ENCODE results near the gene SASH3. TPM values are rescaled to one million over a fixed set of nuclear protein-coding genes. Genes with fewer than 3 reads are reported as not detected.

Gene SASH3
- total and polyA plus RNA-seq, 2 experiments from 2014 or later, result 0.13 TPM; not detected in 1

GRCh38 chrX:129786210-129786651, 6.5 kb downstream of the SASH3 start:
- Histone ChIP-seq H3K4me3 (no peak overlapping the region), H3K27me3 (no peaks in the 10 kb centered on the region), H3K27ac (no peak overlapping the region), H3K9me3 (ENCODE audit: low read depth) (no peaks in the 10 kb centered on the region), H3K36me3 (no peaks in the 10 kb centered on the region), H3K4me1 (ENCODE audit: low read depth) (no peaks in the 10 kb centered on the region)
- DNase-seq (ENCODE audit: low read depth in 1 of 2, low spot score in 1 of 2), result no peak
- TF ChIP-seq CTCF (IDR thresholded peaks at IDR 0.05; ENCODE audit: low read depth, low read length), result no peak

- no peaks in the 10 kb centered on the region for H3K36me3 ChIP-seq
- TF ChIP-seq CTCF (IDR thresholded peaks at IDR 0.05; ENCODE audit: low read depth, low read length), result no peak
- DNase-seq (ENCODE audit: low read depth in 1 of 2, low spot score in 1 of 2), result peak in 1 of 2 donors; percentile 26
- no peak overlapping the region for H3K4me3 ChIP-seq
- no peaks in the 10 kb centered on the region for H3K4me1 ChIP-seq (ENCODE audit: low read depth)
- no peaks in the 10 kb centered on the region for H3K9me3 ChIP-seq (ENCODE audit: low read depth)
- H3K27me3 ChIP-seq, result no peaks in the 10 kb centered on the region
- no peak overlapping the region for H3K27ac ChIP-seq
Measured at GRCh38 chrX:129787336-129788055, 7.7 kb downstream of the SASH3 start.

- no peaks in the 10 kb centered on the region for H3K4me1 ChIP-seq (ENCODE audit: low read depth)
- no peaks in the 10 kb centered on the region for H3K36me3 ChIP-seq
- no peak overlapping the region for H3K27ac ChIP-seq
- H3K27me3 ChIP-seq, result no peaks in the 10 kb centered on the region
- no peak for DNase-seq (ENCODE audit: low read depth in 1 of 2, low spot score in 1 of 2)
- no peaks in the 10 kb centered on the region for H3K9me3 ChIP-seq (ENCODE audit: low read depth)
- no peak overlapping the region for H3K4me3 ChIP-seq
- TF ChIP-seq CTCF (IDR thresholded peaks at IDR 0.05; ENCODE audit: low read depth, low read length), result no peak
Measured at GRCh38 chrX:129788527-129788926, 8.8 kb downstream of the SASH3 start.

- no peaks in the 10 kb centered on the region for H3K4me1 ChIP-seq (ENCODE audit: low read depth)
- no peak for DNase-seq (ENCODE audit: low read depth in 1 of 2, low spot score in 1 of 2)
- no peak overlapping the region for H3K27ac ChIP-seq
- TF ChIP-seq CTCF (IDR thresholded peaks at IDR 0.05; ENCODE audit: low read depth, low read length), result no peak
- H3K4me3 ChIP-seq, result no peak overlapping the region
- no peaks in the 10 kb centered on the region for H3K27me3 ChIP-seq
- no peaks in the 10 kb centered on the region for H3K36me3 ChIP-seq
- H3K9me3 ChIP-seq (ENCODE audit: low read depth), result no peaks in the 10 kb centered on the region
Measured at GRCh38 chrX:129790146-129790545, 10.4 kb downstream of the SASH3 start.

GRCh38 chrX:129790808-129791207, 11.1 kb downstream of the SASH3 start:
- DNase-seq (ENCODE audit: low read depth in 1 of 2, low spot score in 1 of 2), result no peak
- TF ChIP-seq CTCF (IDR thresholded peaks at IDR 0.05; ENCODE audit: low read depth, low read length), result no peak
- H3K27ac ChIP-seq, result no peak overlapping the region
- no peaks in the 10 kb centered on the region for H3K9me3 ChIP-seq (ENCODE audit: low read depth)
- no peaks in the 10 kb centered on the region for H3K4me1 ChIP-seq (ENCODE audit: low read depth)
- H3K36me3 ChIP-seq, result no peaks in the 10 kb centered on the region
- H3K27me3 ChIP-seq, result no peaks in the 10 kb centered on the region
- no peak overlapping the region for H3K4me3 ChIP-seq

Data from cardiac muscle cell (in vitro differentiated cells and primary cell).